GM19438 (cell line): ENCODE data around the gene NFATC2IP.
"Not testable (repeated sequence)": the region's sequence is repeated elsewhere in the genome, so short reads cannot be mapped to it uniquely, and the experiment has no call there.

ENCODE experiments used
- ATAC-seq: cut with Tn5 transposase; IDR thresholded peaks from one replicate; pipeline ENCODE4 v1.9.1; 2021; ENCODE audit warnings: low read depth; ENCODE audit not compliant: unreplicated experiment

NFATC2IP gene

GRCh38 chr16:28925386-28926228 is 25.1 kb upstream of the NFATC2IP start:
- ATAC-seq = peak; percentile 30

- ATAC-seq = not testable (repeated sequence)
Measured at GRCh38 chr16:28926284-28926683, 24.5 kb upstream of the NFATC2IP start.

GRCh38 chr16:28927815-28928214 is 22.9 kb upstream of the NFATC2IP start:
- no peak for ATAC-seq

- ATAC-seq = no peak
Measured at GRCh38 chr16:28930203-28930602, 20.5 kb upstream of the NFATC2IP start.

GRCh38 chr16:28930652-28931051 is 20.1 kb upstream of the NFATC2IP start:
- peak; percentile 44 for ATAC-seq

- ATAC-seq = no peak
Measured at GRCh38 chr16:28931801-28932225, 18.9 kb upstream of the NFATC2IP start, which contains the start of gene CD19. CD19 (plus strand) TSS chr16:28931971; CDS start chr16:28932001, 30 bp downstream.

GRCh38 chr16:28932339-28933141 is 18.2 kb upstream of the NFATC2IP start:
- no peak for ATAC-seq

GRCh38 chr16:28933171-28933570 is 17.6 kb upstream of the NFATC2IP start:
- no peak for ATAC-seq

- ATAC-seq = no peak
Measured at GRCh38 chr16:28935346-28935745, 15.4 kb upstream of the NFATC2IP start.

GRCh38 chr16:28935924-28936783 is 14.6 kb upstream of the NFATC2IP start:
- peak; percentile 77 for ATAC-seq

- no peak for ATAC-seq
Measured at GRCh38 chr16:28936784-28937155, 14.0 kb upstream of the NFATC2IP start.

- ATAC-seq = no peak
Measured at GRCh38 chr16:28937222-28937876, 13.4 kb upstream of the NFATC2IP start.

- ATAC-seq = no peak
Measured at GRCh38 chr16:28938721-28939120, 12.0 kb upstream of the NFATC2IP start.

- not testable (repeated sequence) for ATAC-seq
Measured at GRCh38 chr16:28939825-28940224, 10.9 kb upstream of the NFATC2IP start.

- no peak for ATAC-seq
Measured at GRCh38 chr16:28943281-28943680, 7.5 kb upstream of the NFATC2IP start.

GRCh38 chr16:28946681-28947080 is 4.1 kb upstream of the NFATC2IP start:
- ATAC-seq = no peak

GRCh38 chr16:28951410-28951943 is 740 bp downstream of the NFATC2IP start:
- peak; percentile 15 for ATAC-seq

- ATAC-seq = no peak
Measured at GRCh38 chr16:28958216-28958615, 7.5 kb downstream of the NFATC2IP start.

- ATAC-seq = no peak
Measured at GRCh38 chr16:28958836-28959235, 8.1 kb downstream of the NFATC2IP start.

GRCh38 chr16:28964072-28964471 is 13.3 kb downstream of the NFATC2IP start:
- no peak for ATAC-seq
